Esophagus muscularis mucosa (tissue), 4 donors: Measurements from ENCODE around the gene ANKRD27. TPM values are rescaled to one million over a fixed set of nuclear protein-coding genes. Genes with fewer than 3 reads are reported as not detected.

Experiments
- DNase-seq: peaks from one replicate; pipeline ENCODE4 v3.0.0-alpha.2; 2017; ENCODE audit errors: extremely low spot score
- H3K27ac ChIP-seq, 4 donors: fragments of 200-600 bp; sonication (generic); replicated peaks in 1 of 4; 1 replicate in 3 of 4; 2 replicates in 1 of 4; pipeline ENCODE4 v1.5.1; 2016 to 2019; ENCODE audit warnings: mild to moderate bottlenecking in 1 of 4
- H3K27me3 ChIP-seq, 4 donors: fragments of 200-600 bp; sonication (generic); one replicate each; pipeline versions ENCODE4 v1.5.1 to v1.6.0; 2016 to 2019
- H3K36me3 ChIP-seq, 4 donors: fragments of 200-600 bp; sonication (generic); one replicate each; pipeline ENCODE4 v1.5.1; 2016 to 2019
- H3K4me1 ChIP-seq, 4 donors: fragments of 200-600 bp; sonication (generic); one replicate each; pipeline ENCODE4 v1.5.1; 2016 to 2019
- H3K4me3 ChIP-seq, 4 donors: fragments of 200-600 bp; sonication (generic); 1 replicate in 2 of 4; 2 replicates in 2 of 4; pipeline ENCODE4 v1.5.1; 2016 to 2019; ENCODE audit warnings: mild to moderate bottlenecking in 4 of 4, moderate library complexity in 1 of 4
- H3K9me3 ChIP-seq, 4 donors: fragments of 200-600 bp; sonication (generic); 1 replicate in 3 of 4; 2 replicates in 1 of 4; pipeline ENCODE4 v1.5.1; 2016 to 2019
- CTCF ChIP-seq, 3 experiments: fragments of 200-600 bp in 2 of 3; fragments of 450-650 bp in 1 of 3; sonication (generic) in 2 of 3; IDR thresholded peaks; one replicate each; pipeline ENCODE4 v1.5.1; 2017 to 2019; ENCODE audit warnings: antibody characterized with exemption in 3 of 3, mild to moderate bottlenecking in 2 of 3, moderate library complexity in 1 of 3
- EP300 ChIP-seq: sonication (generic); formaldehyde crosslinking; IDR thresholded peaks from one replicate; pipeline ENCODE4 v1.6.1; 2017; ENCODE audit warnings: antibody characterized with exemption
- POLR2A ChIP-seq: fragments of 450-650 bp; IDR thresholded peaks from one replicate; pipeline ENCODE4 v1.6.1; 2017; ENCODE audit warnings: antibody characterized with exemption, moderate library complexity, mild to moderate bottlenecking, low read depth
- POLR2AphosphoS5 ChIP-seq, 2 donors: sonication (generic); formaldehyde crosslinking; IDR thresholded peaks; one replicate each; pipeline ENCODE4 v1.6.1; 2017; ENCODE audit warnings: antibody characterized with exemption in 2 of 2
- whole genome bisulfite sequencing: methylation state at CpG from one replicate; pipeline ENCODE4 v1.1.5; 2018; 5-methylcytosine and 5-hydroxymethylcytosine counted together
- intact Hi-C: fragments of 100-400 bp; cut with DNase I; formaldehyde crosslinking; loops from one replicate; pipeline ENCODE4 v1.15.1; 2023
- total RNA-seq, 4 donors: library from RNA; depleted of rRNA; stranded (reverse); fragments of >200 nt; gene quantifications; one replicate each; pipeline versions ENCODE4 v1.1.0 to v1.2.1, GENCODE V29; 2016

The ANKRD27 gene
- total RNA-seq, 4 donors from 2014 or later, result 43.2 to 58.1 (median 46.8) TPM

- Histone ChIP-seq H3K4me3 (peak overlapping the region; percentile 24 to 95 (median 82)), H3K9me3 (no peaks in the 10 kb centered on the region), H3K4me1 (peaks cover 36 to 71% (median 52%) of the 10 kb centered on the region in 4 donors), H3K27me3 (peaks cover 0 to 13% (median 0%) of the 10 kb centered on the region in 4 donors), H3K27ac (no peak overlapping the region), H3K36me3 (peaks cover 0 to 7% (median 0%) of the 10 kb centered on the region in 4 donors)
- intact Hi-C loops, result no loop called here
- DNase-seq, result no peak
- TF ChIP-seq POLR2AphosphoS5 (IDR thresholded peaks at IDR 0.05), result no peak
- TF ChIP-seq CTCF (IDR thresholded peaks at IDR 0.05), result no peak
- no peak for TF ChIP-seq POLR2A
- TF ChIP-seq EP300, result no peak
- 84% methylated on average over 10 of the region's 10 CpGs for WGBS
These were observed 1.4 kb downstream of the ANKRD27 start for GRCh38 chr19:32673573-32673972.

GRCh38 chr19:32672841-32673240, 2.1 kb downstream of the ANKRD27 start:
- H3K9me3 ChIP-seq, result no peaks in the 10 kb centered on the region
- whole genome bisulfite sequencing, result 74% methylated on average over 3 of the region's 3 CpGs
- intact Hi-C loops, result no loop called here

GRCh38 chr19:32671883-32672593, 2.9 kb downstream of the ANKRD27 start:
- WGBS, result 81% methylated on average over 14 of the region's 14 CpGs
- H3K27ac ChIP-seq, result no peak overlapping the region
- no peaks in the 10 kb centered on the region for H3K9me3 ChIP-seq
- DNase-seq, result no peak
- no peak overlapping the region for H3K4me3 ChIP-seq
- H3K27me3 ChIP-seq, result peaks cover 0 to 13% (median 0%) of the 10 kb centered on the region in 4 donors
- no peak for TF ChIP-seq CTCF (IDR thresholded peaks at IDR 0.05)
- no peak for TF ChIP-seq EP300
- TF ChIP-seq POLR2A, result no peak
- TF ChIP-seq POLR2AphosphoS5 (IDR thresholded peaks at IDR 0.05), result no peak
- H3K4me1 ChIP-seq, result peaks cover 36 to 64% (median 46%) of the 10 kb centered on the region in 4 donors
- peaks cover 0 to 11% (median 2%) of the 10 kb centered on the region in 4 donors for H3K36me3 ChIP-seq
- intact Hi-C loops, result no loop called here

More at GRCh38 chr19:32672841-32673240, 2.1 kb downstream of the ANKRD27 start:
- H3K4me1 ChIP-seq, result peaks cover 40 to 71% (median 52%) of the 10 kb centered on the region in 4 donors
- no peak overlapping the region for H3K27ac ChIP-seq
- no peak overlapping the region for H3K4me3 ChIP-seq
- TF ChIP-seq CTCF (IDR thresholded peaks at IDR 0.05) (no peak), EP300 (no peak), POLR2A (no peak), POLR2AphosphoS5 (IDR thresholded peaks at IDR 0.05) (no peak)
- peaks cover 0 to 7% (median 0%) of the 10 kb centered on the region in 4 donors for H3K36me3 ChIP-seq
- DNase-seq, result no peak
- peaks cover 0 to 13% (median 0%) of the 10 kb centered on the region in 4 donors for H3K27me3 ChIP-seq

GRCh38 chr19:32669310-32669709, 5.7 kb downstream of the ANKRD27 start:
- H3K27me3 ChIP-seq, result no peaks in the 10 kb centered on the region
- H3K9me3 ChIP-seq, result no peaks in the 10 kb centered on the region
- H3K4me1 ChIP-seq, result peaks cover 28 to 54% (median 36%) of the 10 kb centered on the region in 4 donors
- DNase-seq, result no peak
- TF ChIP-seq POLR2A, result no peak
- TF ChIP-seq EP300, result no peak
- 82% methylated on average over 3 of the region's 3 CpGs for WGBS
- no peak overlapping the region for H3K4me3 ChIP-seq
- intact Hi-C loops, result no loop called here
- no peak overlapping the region for H3K27ac ChIP-seq
- peaks cover 0 to 15% (median 4%) of the 10 kb centered on the region in 4 donors for H3K36me3 ChIP-seq

GRCh38 chr19:32666084-32666483, 8.9 kb downstream of the ANKRD27 start:
- no peak for TF ChIP-seq CTCF (IDR thresholded peaks at IDR 0.05)
- no peak for TF ChIP-seq POLR2AphosphoS5 (IDR thresholded peaks at IDR 0.05)
- TF ChIP-seq EP300, result no peak
- WGBS, result 67% methylated on average over 6 of the region's 6 CpGs
- Histone ChIP-seq H3K4me1 (peaks cover 12 to 34% (median 19%) of the 10 kb centered on the region in 4 donors), H3K27me3 (no peaks in the 10 kb centered on the region), H3K36me3 (peaks cover 0 to 15% (median 4%) of the 10 kb centered on the region in 4 donors), H3K27ac (no peak overlapping the region), H3K4me3 (no peak overlapping the region), H3K9me3 (no peaks in the 10 kb centered on the region)
- DNase-seq, result no peak
- intact Hi-C loops, result no loop called here
